GM10248 (cell line): Measurements from ENCODE around the gene UMODL1.

Source experiments
- CTCF ChIA-PET: fragments of 300-600 bp; sonication (Branson Sonifier 250); formaldehyde crosslinking; extraction: SDS; loops from one replicate; lab custom pipeline; 2021; ENCODE audit warnings: antibody characterized with exemption; lab: Yijun Ruan, JAX
- POLR2A ChIA-PET: fragments of 350-650 bp; sonication (Branson Sonifier 250); formaldehyde crosslinking; extraction: SDS; loops from one replicate; lab custom pipeline; 2020; ENCODE audit warnings: antibody characterized with exemption; lab: Yijun Ruan, JAX
- DNase-seq: peaks from one replicate; pipeline ENCODE4 v3.0.0; 2012; ENCODE audit errors: extremely low spot score
- TF ChIP-seq, protein P1 (sequence below): IDR thresholded peaks from 2 replicates; pipeline ENCODE4 v1.5.1; 2012; ENCODE audit warnings: mild to moderate bottlenecking, low read depth; ENCODE audit errors: extremely low read depth, missing control alignments, control extremely low read depth

The UMODL1 gene

DNA sequence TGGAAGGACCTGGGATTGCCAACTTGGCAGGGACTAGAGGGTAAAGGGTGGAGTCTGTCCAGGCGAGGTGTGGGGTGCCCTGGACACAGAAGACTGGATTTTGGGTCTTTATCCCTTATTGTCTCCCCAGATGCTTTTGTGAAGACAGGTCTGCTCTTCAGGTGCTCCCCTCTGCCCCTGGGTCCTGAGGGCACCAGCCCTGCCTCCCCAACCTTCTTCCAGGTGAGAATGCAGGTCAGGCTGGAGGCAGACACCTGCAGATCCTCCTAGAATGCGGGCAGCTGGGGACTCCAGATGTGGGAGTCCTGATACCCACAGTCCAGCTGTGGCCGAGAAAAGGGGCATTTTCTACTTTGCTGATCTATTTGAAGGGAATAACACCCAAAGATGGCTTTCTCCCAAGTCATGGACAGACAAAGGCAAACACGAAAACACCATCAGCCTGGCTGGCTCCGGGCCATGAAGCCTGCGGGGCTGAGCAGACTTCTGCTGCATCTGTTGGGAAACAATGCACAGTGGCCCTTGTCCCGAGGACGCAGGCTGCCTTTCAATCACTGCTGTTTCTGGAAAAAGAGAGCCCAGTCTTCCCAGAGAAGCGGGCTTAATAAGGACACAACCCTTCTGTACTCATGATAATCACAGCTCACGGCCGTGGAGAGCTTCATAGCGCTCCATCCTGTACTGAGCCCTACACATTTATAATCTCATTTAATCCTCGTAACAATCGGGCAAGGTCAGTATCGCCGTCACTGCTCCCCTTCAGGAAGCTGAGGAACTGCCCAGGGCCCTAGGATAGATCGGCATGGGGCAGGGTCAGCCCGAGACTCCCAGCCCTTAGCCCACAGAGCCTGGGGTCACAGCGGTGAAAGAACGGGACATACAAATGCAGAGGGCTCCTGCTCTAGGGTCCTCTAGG is 85.8 kb downstream of the UMODL1 start:
- peak; percentile 15 for DNase-seq
- ChIA-PET CTCF (interaction anchor here (1.1 to 1.9 kb wide), 4 partner anchors 11 to 104 kb away, joined by 3 to 10 read pairs (median 5); no protein-coding TSS in a partner anchor), POLR2A (no interaction called here)
- TF ChIP-seq, protein P1, sequence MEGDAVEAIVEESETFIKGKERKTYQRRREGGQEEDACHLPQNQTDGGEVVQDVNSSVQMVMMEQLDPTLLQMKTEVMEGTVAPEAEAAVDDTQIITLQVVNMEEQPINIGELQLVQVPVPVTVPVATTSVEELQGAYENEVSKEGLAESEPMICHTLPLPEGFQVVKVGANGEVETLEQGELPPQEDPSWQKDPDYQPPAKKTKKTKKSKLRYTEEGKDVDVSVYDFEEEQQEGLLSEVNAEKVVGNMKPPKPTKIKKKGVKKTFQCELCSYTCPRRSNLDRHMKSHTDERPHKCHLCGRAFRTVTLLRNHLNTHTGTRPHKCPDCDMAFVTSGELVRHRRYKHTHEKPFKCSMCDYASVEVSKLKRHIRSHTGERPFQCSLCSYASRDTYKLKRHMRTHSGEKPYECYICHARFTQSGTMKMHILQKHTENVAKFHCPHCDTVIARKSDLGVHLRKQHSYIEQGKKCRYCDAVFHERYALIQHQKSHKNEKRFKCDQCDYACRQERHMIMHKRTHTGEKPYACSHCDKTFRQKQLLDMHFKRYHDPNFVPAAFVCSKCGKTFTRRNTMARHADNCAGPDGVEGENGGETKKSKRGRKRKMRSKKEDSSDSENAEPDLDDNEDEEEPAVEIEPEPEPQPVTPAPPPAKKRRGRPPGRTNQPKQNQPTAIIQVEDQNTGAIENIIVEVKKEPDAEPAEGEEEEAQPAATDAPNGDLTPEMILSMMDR = no peak

DNA sequence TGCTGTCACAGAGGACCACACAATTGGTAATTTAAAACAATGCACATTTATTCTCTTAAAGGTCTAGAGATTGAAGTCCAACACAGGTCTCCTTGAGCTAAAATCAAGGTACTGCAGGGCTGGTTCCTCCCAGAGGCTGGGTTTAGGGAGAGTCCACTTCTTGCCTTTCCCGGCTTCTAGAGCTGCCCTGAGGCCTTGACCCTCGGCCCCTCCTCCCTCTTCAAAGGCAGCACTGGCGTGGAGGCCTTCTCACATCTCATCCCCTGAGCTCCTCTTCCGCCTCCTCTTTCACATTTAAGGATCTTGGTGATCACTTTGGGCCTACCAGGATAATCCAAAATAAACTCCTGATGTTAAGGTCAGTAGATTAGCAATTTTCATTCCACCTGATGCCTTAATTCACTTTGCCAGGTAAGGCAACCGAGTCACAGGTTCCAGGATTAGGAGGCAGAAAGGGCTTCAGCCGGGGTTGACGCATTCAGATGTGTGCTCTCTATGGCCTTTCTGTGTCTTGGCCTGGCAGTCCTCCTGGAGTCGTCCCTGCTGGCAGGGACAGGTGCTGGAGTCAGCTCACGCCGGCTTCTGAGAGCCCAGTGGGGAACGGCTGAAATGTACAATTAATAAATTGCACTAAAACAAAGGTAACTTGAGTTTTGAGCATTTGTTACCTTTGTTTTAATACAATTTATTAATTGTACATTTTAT is 86.6 kb downstream of the UMODL1 start:
- POLR2A ChIA-PET = no interaction called here
- TF ChIP-seq, protein P1 = no peak
- no peak for DNase-seq
- CTCF ChIA-PET = interaction anchor here (1.1 to 1.9 kb wide), 4 partner anchors 12 to 103 kb away, joined by 3 to 10 read pairs (median 5); no protein-coding TSS in a partner anchor

DNA sequence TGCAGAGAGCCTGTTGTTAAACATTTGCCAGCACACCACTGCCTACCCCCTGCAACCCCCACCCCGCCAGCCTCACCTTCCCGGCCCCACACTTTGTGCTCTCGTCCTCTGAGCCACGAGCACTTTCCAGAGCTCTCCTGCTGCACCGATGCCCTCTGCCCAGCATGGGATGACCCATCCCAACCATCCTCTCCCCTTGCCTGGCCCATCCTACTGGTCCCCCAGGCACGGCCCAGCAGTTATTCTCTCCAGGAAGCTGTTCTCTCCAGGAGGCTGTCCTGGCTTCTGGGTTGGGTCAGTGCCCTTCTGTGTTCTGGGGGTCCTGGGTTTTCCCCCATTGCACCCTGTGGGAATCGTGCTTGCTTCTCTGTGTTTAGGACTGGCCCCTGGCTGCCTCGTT is 87.7 kb downstream of the UMODL1 start:
- DNase-seq = no peak
- CTCF ChIA-PET = interaction anchor here (1.0 to 1.6 kb wide), 4 partner anchors 13 to 108 kb away, joined by 3 to 5 read pairs (median 4); no protein-coding TSS in a partner anchor
- TF ChIP-seq, protein P1 = no peak
- POLR2A ChIA-PET = no interaction called here

DNA sequence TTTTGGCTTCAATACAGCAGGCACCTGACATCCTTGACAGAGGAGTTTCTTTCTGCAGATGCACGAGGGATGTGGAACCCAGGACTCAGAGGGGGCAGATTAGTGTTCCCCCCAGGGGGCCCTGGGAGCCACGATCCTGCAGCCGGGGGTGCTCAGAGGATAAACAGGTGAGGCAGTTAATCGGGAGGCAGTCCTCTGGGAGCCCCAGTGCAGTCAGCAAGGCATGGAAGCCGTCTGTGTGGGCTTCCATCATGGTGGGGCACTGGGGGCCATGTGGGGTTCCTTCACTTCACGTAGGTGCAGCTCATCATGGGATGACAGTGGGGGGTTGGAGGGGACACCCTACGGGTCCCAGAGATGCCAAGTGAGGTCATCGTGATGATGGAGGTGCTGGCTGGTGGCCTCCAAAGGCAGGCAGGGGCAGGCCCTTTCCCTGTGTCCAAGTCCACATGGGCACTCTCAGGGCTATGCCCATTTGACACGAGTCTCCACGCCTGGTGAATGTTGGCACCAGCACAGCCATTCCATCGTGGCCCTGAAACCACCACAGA is 88.5 kb downstream of the UMODL1 start:
- TF ChIP-seq, protein P1 = no peak
- no peak for DNase-seq
- POLR2A ChIA-PET = no interaction called here
- CTCF ChIA-PET = interaction anchor here (1.0 to 1.6 kb wide), 4 partner anchors 14 to 107 kb away, joined by 3 to 5 read pairs (median 4); no protein-coding TSS in a partner anchor

DNA sequence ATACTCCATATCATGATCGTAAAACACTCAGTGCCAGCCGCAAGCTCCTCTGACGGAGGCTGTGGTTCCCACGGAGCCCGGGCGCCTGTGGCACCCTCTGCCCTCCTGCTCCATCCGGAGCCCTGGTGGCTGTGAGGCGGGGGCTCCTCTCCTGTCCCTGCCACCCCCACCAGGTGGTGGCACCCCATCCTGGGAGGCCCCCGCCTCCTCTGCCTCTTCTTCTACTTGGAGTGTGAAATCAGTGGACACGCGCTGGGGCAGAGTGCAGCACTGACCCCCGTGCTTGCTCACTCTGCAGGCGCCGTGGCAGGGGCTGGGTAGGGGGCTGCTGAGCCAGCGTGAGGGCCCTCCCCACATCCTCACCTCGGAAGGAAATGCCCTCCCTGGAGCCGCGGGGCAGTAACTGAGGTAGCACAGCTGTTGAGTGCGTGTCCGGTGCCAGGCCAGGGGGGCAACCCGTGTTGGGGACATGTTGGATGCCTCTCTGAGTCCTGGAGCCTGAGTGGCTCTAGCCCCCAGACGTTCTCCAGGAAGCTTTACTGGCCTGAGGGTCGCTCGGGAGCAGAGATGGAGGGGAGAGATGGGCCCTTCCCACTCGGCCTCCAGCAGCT is 89.1 kb downstream of the UMODL1 start:
- POLR2A ChIA-PET = no interaction called here
- CTCF ChIA-PET = interaction anchor here (0.7 to 1.6 kb wide), 3 partner anchors 8 to 99 kb away, joined by 3 to 5 read pairs (median 4); no protein-coding TSS in a partner anchor
- no peak for DNase-seq
- TF ChIP-seq, protein P1 = no peak

DNA sequence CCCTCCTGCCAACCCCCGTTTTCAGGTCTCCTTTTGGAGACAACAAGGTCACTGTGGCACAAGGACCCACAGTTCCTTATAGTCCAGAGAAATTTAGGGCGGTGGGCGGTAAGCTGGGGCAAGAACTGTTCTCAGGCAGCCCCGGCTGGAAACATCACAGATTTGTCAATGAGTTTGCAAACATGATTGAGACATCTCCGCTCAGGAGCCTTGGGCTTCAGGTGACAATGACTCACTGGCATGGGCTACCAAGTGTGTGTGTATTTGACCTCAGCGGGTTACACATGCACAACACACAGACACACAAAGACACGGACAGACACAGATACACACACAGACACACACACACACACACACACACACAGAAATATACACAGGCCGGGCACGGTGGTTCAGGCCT is 89.6 kb downstream of the UMODL1 start:
- POLR2A ChIA-PET = no interaction called here
- CTCF ChIA-PET = interaction anchor here (0.7 kb wide), 1 partner anchor 9 kb away, joined by 3 read pairs; no protein-coding TSS in a partner anchor
- TF ChIP-seq, protein P1 = no peak
- DNase-seq = no peak
